ENCODE data around the gene ATPAF1. TPM values are rescaled to one million over a fixed set of nuclear protein-coding genes. Genes with fewer than 3 reads are reported as not detected.

ATPAF1 gene
- total and polyA plus RNA-seq, 2 donors from 2014 or later = 36.4 to 127 TPM

DNA sequence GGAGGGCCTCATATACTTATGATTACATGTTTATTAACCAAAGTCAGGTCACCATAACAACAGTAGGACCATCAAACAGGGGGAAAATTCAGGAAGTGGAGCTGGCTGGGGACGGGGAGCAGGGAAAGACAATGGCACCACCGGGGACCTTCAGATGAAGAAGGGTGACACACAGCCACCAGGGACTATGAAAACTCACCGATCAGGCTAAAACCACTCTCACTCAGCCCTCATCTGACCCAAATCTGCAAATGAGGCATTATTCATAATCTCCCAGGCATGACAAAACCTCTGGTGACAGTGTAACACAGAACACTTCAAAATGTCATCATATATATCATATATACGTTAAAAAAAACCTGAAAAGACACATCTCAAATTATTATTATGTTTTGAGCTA is 75.3 kb downstream of the ATPAF1 start:
- H3K9me3 ChIP-seq (ENCODE audit: control insufficient read depth in 2 of 3, insufficient read depth in 1 of 3, low read length in 3 of 3) = no peaks in the 10 kb centered on the region
- DNase-seq (no peak), FAIRE-seq (no peak)
- H3K36me3 ChIP-seq (ENCODE audit: control insufficient read depth in 2 of 3, insufficient read depth in 3 of 3, low read length in 3 of 3) = peaks cover 0 to 42% (median 18%) of the 10 kb centered on the region in 3 donors
- no peaks in the 10 kb centered on the region for H3K27me3 ChIP-seq (ENCODE audit: control insufficient read depth, insufficient read depth, low read length)
- H3K9ac ChIP-seq (ENCODE audit: low read length in 3 of 3) = no peak overlapping the region
- intact Hi-C loops (cut with DNase I) = no loop called here
- H3K4me1 ChIP-seq (ENCODE audit: control insufficient read depth in 2 of 3, insufficient read depth in 2 of 3, low read depth in 1 of 3, low read length in 3 of 3) = no peaks in the 10 kb centered on the region
- no peak overlapping the region for H3K27ac ChIP-seq (ENCODE audit: low read depth in 2 of 2, low read length in 2 of 2)
- no peak overlapping the region for H3K4me3 ChIP-seq (ENCODE audit: low read length in 3 of 3)
- TF ChIP-seq, protein P1, sequence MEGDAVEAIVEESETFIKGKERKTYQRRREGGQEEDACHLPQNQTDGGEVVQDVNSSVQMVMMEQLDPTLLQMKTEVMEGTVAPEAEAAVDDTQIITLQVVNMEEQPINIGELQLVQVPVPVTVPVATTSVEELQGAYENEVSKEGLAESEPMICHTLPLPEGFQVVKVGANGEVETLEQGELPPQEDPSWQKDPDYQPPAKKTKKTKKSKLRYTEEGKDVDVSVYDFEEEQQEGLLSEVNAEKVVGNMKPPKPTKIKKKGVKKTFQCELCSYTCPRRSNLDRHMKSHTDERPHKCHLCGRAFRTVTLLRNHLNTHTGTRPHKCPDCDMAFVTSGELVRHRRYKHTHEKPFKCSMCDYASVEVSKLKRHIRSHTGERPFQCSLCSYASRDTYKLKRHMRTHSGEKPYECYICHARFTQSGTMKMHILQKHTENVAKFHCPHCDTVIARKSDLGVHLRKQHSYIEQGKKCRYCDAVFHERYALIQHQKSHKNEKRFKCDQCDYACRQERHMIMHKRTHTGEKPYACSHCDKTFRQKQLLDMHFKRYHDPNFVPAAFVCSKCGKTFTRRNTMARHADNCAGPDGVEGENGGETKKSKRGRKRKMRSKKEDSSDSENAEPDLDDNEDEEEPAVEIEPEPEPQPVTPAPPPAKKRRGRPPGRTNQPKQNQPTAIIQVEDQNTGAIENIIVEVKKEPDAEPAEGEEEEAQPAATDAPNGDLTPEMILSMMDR (IDR thresholded peaks at IDR 0.05; ENCODE audit: borderline replicate concordance, extremely low read depth, insufficient read depth) = no peak

DNA sequence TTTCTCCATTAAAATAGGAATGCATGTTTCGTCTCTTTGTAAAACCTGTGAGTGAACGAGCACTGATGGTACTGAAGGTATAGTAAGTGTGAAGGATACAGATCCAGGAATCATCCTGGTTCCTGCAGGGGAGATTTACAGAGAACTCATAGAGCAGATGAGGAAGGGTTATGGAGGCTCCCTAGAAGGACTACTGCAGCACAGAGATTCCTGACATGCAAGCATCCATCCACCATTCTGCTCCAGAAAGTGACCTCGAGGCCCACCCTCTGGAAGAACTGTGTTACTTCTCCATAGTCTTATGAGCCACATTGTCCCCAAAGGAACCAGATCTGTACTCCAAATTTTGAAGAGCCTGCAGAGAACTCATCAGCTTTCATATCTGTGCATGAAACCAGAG is 78.6 kb downstream of the ATPAF1 start:
- FAIRE-seq (no peak), DNase-seq (no peak)
- no peaks in the 10 kb centered on the region for H3K9me3 ChIP-seq (ENCODE audit: control insufficient read depth in 2 of 3, insufficient read depth in 1 of 3, low read length in 3 of 3)
- H3K36me3 ChIP-seq (ENCODE audit: control insufficient read depth in 2 of 3, insufficient read depth in 3 of 3, low read length in 3 of 3) = peaks cover 0 to 49% (median 25%) of the 10 kb centered on the region in 3 donors
- H3K27me3 ChIP-seq (ENCODE audit: control insufficient read depth, insufficient read depth, low read length) = no peaks in the 10 kb centered on the region
- TF ChIP-seq, protein P1 (IDR thresholded peaks at IDR 0.05; ENCODE audit: borderline replicate concordance, extremely low read depth, insufficient read depth) = no peak
- H3K9ac ChIP-seq (ENCODE audit: low read length in 3 of 3) = no peak overlapping the region
- H3K4me1 ChIP-seq (ENCODE audit: control insufficient read depth in 2 of 3, insufficient read depth in 2 of 3, low read depth in 1 of 3, low read length in 3 of 3) = no peaks in the 10 kb centered on the region
- intact Hi-C loops (cut with DNase I) = no loop called here
- no peak overlapping the region for H3K4me3 ChIP-seq (ENCODE audit: low read length in 3 of 3)
- no peak overlapping the region for H3K27ac ChIP-seq (ENCODE audit: low read depth in 2 of 2, low read length in 2 of 2)

DNA sequence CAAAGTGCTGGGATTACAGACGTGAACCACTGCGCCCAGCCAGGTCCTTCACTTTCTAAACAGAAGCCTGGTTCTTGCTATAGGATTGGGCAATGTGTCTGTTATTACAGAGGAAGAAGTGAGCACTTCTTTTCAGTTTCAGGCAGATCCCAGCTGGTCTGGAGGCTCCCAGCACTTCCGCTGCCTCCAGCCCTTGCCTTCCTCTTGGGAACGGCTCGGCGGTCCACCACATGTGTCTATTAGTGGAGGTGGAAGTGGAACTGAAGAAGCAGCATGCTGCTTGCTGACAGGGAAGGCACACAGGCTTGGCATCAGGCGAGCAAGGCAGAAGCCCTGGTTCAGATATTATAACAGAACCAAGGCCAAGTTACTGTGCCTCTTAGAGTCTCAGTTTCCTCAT is 81.1 kb downstream of the ATPAF1 start:
- intact Hi-C loops (cut with DNase I) = no loop called here
- TF ChIP-seq, protein P1 (IDR thresholded peaks at IDR 0.05; ENCODE audit: borderline replicate concordance, extremely low read depth, insufficient read depth) = no peak
- H3K4me3 ChIP-seq (ENCODE audit: low read length in 3 of 3) = no peak overlapping the region
- H3K4me1 ChIP-seq (ENCODE audit: control insufficient read depth in 2 of 3, insufficient read depth in 2 of 3, low read depth in 1 of 3, low read length in 3 of 3) = no peaks in the 10 kb centered on the region
- H3K27me3 ChIP-seq (ENCODE audit: control insufficient read depth, insufficient read depth, low read length) = no peaks in the 10 kb centered on the region
- FAIRE-seq (no peak), DNase-seq (peak in 1 of 5 donors; percentile 69)
- peaks cover 0 to 49% (median 30%) of the 10 kb centered on the region in 3 donors for H3K36me3 ChIP-seq (ENCODE audit: control insufficient read depth in 2 of 3, insufficient read depth in 3 of 3, low read length in 3 of 3)
- H3K9me3 ChIP-seq (ENCODE audit: control insufficient read depth in 2 of 3, insufficient read depth in 1 of 3, low read length in 3 of 3) = no peaks in the 10 kb centered on the region
- H3K27ac ChIP-seq (ENCODE audit: low read depth in 2 of 2, low read length in 2 of 2) = no peak overlapping the region
- H3K9ac ChIP-seq (ENCODE audit: low read length in 3 of 3) = no peak overlapping the region

DNA sequence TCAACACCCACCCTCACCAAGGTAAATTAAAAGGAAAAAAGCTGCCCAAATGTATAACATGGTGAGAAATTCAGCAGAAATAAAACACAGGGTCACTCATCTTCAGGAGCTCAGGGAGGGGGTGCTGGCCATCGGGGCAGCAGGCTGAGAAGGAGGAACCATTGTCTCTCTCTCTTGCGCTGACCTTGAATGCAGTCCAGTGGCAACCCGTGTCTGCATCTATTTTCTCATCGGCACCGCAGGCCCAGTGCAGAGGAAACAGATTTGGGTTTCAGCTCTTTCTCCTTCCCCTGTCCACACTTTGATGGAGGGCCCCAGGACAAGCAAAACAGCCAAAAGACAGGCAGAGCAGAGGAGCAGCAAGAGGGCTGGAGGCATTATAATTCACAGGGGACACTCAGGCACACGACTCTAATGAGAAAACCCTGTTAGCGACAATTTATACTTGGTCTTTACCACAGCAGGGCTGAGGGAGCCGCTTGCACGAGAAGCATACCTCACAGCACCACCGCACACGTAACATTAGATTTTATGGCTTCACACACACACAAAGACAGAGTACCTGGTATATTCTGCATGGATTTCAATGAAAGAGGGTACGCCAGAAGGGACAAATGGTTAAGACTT is 82.7 kb downstream of the ATPAF1 start:
- DNase-seq (no peak), FAIRE-seq (no peak)
- Histone ChIP-seq H3K27me3 (ENCODE audit: control insufficient read depth, insufficient read depth, low read length) (no peaks in the 10 kb centered on the region), H3K9ac (ENCODE audit: low read length in 3 of 3) (no peak overlapping the region), H3K36me3 (ENCODE audit: control insufficient read depth in 2 of 3, insufficient read depth in 3 of 3, low read length in 3 of 3) (peaks cover 0 to 39% (median 22%) of the 10 kb centered on the region in 3 donors), H3K4me3 (ENCODE audit: low read length in 3 of 3) (no peak overlapping the region), H3K9me3 (ENCODE audit: control insufficient read depth in 2 of 3, insufficient read depth in 1 of 3, low read length in 3 of 3) (no peaks in the 10 kb centered on the region), H3K27ac (ENCODE audit: low read depth in 2 of 2, low read length in 2 of 2) (no peak overlapping the region), H3K4me1 (ENCODE audit: control insufficient read depth in 2 of 3, insufficient read depth in 2 of 3, low read depth in 1 of 3, low read length in 3 of 3) (no peaks in the 10 kb centered on the region)
- intact Hi-C loops (cut with DNase I) = no loop called here
- TF ChIP-seq, protein P1 (IDR thresholded peaks at IDR 0.05; ENCODE audit: borderline replicate concordance, extremely low read depth, insufficient read depth) = no peak

Measured in kidney (tissue), 14 donors.